GM21515 (cell line): ENCODE data around the gene SLC25A13.
"Not testable (repeated sequence)": the region's sequence is repeated elsewhere in the genome, so short reads cannot be mapped to it uniquely, and the experiment has no call there.

Source experiments
- ATAC-seq: cut with Tn5 transposase; IDR thresholded peaks from one replicate; pipeline ENCODE4 v1.9.1; 2021; ENCODE audit not compliant: unreplicated experiment

Gene SLC25A13

DNA sequence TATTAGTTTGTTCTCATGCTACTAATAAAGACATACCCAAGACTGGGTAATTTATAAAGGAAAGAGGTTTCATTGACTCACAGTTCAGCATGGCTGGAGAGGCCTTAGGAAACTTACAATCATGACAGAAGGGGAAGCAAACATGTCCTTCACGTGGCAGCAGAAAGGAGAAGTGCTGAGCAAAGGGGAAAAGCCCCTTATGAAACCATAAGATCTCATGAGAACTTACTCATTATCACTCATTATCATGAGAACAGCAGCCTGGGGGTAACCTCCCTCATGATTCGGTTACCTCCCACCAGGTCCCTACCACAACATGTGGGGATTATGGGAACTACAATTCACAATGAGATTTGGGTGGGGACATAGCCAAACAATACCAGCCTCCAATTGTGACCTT is 4.9 kb upstream of the SLC25A13 start:
- ATAC-seq: not testable (repeated sequence)

DNA sequence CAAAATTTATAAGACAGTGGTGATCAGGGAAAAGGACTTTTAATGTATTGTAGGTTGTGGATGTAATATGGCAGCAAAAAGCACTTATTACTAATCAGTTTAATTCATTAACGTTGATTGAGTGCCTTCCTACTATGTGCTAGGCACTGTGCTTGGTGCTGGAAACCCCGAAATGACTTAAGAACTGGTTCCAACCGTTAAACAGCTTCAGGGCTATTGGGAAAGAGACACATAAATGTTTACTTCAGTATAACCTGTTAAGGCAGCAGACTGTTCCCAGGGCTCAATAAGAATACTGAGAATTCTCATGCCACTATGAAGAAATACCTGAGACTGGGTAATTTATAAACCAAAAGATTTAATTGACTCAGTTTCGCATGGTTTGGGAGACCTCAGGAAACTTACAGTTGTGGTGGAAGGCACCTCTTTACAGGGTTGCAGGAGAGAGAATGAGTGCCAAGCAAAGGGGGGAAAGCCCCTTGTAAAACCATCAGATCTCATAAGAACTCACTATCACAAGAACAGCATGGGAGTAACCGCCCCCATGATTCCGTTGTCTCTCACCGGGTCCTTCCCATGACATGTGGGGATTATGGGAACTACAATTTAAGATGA is 1.1 kb upstream of the SLC25A13 start:
- ATAC-seq: no peak

DNA sequence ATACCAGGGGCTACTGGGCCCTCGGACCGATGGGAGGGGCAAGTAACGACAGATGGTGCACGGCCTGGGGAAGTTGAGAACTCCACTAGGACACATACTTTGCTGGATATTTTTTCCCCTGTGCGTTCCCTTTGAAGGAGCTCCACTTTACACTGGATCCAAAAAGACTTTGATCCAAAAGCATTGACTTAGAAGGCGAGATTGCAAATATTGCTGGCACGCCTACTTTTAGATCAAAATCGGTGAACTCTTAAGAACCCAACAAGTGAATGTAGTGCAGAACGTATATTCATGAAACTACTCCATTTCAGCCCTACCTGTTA is 436 bp upstream of the SLC25A13 start:
- no peak for ATAC-seq

DNA sequence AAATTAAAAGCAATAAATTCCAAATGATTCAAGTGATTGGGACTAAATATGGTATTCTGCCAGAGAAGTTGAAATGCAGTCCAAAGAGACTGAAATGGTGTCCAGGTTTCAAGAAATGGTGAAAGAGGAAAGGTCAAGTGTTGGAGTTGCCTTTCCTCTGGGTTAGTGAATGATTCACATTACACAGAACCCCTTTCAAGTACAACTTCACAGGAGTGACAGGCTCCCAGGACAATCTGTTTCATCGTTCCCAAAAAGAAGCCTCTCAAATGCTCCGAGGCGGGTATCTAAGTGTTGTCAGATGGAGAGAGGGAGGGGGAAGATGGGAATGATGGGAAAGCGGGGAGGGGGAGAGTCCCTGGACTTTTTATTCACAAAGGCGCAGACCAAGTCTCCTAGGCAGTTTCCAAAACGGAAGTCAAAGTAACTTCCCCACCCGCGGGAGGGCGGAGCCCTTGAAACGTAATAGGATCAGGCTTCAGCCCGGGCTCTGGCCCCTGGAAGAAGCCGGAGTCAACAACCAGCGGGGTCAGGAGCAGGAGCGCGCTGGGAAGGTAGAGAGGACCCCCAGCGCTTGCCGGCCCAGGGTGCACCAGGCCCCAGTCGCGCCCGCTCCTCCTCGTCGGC is 754 bp downstream of the SLC25A13 start:
- peak; percentile 54 for ATAC-seq

DNA sequence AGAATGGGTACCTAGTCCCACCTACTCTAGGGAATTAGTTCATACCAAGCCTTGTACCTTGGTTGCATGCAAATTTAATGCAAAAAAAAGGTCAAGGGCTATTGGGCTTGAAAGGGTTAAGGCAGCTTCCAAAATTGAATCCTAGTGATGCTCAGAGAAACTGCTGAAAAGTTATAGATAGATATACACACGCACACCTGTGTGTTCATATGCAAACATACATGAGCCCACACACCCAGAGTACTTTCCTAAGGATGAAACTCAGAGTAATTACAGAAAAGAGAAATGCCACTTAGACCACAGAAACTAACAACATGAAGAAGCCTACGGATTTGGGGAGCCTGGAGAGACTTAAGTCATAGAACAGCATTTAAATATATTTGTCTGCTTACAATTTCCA is 1.5 kb downstream of the SLC25A13 start:
- ATAC-seq: peak; percentile 26

DNA sequence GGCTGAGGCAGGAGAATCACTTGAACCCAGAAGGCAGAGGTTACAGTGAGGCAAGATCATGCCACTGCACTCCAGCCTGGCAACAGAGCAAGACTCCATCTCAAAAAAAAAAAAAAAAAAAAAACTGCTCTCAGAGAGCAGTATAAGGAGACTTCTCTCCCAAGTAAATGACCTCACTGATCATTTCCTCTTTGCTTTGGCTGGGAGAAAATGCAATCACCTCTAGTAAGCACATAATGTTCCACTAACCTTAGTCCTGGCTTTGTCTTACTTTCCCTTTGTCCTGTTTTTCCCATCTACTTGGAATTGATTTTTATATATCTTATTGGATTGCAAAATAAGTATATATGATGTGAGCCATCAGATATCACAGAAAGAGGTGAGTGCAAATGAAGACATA is 2.5 kb downstream of the SLC25A13 start:
- ATAC-seq: no peak

DNA sequence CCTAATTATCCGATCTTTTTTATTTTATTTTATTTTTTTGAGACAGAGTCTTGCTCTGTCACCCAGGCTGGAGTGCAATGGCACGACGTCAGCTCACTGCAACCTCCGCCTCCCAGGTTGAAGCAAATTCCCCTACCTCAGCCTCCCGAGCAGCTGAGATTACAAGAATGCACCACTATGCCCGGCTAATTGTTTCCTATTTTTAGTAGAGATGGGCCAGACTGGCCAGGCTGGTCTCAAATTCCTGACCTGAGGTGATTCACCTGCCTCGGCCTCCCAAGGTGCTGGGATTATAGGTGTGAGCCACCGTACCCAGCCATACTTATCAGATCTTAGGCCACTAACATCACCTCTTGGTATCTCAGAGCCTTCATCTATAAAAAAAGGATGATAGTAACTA is 4.9 kb downstream of the SLC25A13 start:
- ATAC-seq: no peak

DNA sequence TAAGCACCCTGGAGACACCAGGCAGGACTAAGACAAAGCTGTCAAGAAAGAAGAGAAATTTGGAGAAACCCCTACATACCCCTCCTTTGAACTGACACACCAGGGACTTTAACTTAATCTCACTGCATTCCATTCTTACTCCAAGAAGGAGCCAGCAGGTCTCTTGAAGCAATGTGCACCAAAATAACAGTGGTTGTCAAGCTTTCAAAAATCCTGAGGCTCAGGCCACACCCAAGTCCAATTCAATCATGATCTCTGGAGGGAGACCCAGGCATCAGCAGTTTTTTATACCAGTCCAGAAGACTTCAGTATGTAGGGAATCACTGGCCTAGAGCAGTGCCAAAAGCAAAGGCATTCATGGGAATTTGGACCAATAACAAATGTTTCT is 6.8 kb downstream of the SLC25A13 start:
- no peak for ATAC-seq

DNA sequence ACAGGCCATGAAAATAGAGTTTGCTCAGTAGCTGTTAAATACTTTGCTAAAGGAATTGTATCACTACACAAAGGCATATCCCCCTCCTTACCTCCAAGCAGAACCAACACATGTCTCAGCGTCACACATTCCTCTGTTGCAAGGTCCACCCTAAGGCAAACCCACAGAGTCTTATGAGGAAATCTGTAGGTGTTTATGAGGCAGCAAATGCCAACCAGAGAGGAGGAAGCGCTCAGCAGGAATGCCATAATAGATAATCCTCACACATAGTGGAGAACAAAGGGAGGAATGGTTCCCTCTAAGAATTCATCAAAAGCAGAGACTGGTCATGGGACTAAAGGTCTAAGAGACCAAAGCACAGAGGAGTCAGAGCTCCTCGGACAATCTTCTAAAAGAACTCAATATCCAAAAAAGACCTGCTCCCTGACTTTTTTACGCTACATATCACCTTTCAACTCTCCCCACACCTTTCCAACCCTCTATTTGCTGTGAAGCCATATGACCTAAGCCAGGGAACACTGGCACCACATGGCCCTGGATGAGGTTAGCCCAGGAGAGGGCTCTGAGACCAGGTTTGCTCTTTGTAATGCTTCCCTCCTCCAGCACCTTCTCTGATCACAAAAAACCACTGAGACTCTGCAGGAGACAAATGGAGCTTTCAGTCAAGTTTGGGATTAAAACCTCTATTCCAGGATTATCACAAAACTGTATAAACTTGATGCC is 7.3 kb downstream of the SLC25A13 start:
- no peak for ATAC-seq

DNA sequence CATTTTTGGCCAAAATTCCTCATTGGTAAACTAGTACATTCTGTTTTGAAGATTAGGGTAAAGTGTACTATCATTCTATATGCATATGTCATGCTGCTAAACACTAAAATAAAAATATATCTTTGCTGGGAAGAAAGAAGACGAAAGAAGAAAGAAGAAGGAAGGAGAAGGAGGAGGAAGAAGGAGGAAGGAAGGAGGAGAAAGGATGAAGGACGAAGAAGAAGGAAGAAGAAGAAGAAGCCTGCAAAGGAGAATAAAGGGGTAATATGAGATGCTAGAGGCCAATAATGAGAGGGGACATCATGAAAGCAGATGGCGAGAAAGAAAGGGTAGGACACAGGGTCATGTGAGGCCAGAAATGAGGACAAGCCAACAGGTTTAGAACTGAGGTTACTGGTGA is 8.0 kb downstream of the SLC25A13 start:
- no peak for ATAC-seq

DNA sequence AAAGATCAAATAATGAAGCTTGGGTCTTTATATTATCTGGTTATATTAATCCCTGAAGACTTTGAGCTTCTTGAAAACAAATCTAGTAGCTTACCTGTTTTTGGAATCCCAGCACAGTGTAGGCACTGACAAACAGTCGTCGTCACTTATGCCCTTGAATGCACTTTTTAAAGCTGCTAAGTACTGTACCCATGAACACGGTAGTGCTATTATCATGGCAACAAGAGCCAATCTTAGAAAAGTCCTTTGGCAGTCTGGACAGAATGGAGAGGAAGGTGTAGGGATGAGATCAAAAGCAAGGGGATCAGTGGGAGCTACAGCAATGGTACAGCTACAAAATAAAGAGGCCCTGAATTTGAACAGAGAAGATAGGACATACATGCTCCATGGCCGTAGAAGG is 9.4 kb downstream of the SLC25A13 start:
- no peak for ATAC-seq

DNA sequence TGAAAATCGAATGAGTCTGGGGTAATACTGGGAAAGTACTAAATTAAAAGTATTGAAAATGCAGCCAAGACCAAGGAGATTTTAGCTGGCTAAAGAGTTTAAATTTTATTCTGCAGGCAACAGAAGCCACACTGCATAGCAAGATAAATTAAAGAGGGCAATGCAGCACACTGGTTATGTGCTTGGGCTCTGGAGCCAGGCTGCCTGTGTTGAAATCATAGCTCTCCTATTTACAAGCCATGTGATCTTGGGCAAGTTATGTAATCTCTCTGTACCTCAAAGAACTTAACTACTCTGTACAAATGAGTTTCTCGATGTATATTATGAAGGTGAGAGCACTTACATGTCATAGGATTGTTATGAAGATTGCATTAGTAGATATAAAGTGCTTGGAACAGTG is 9.9 kb downstream of the SLC25A13 start:
- no peak for ATAC-seq

DNA sequence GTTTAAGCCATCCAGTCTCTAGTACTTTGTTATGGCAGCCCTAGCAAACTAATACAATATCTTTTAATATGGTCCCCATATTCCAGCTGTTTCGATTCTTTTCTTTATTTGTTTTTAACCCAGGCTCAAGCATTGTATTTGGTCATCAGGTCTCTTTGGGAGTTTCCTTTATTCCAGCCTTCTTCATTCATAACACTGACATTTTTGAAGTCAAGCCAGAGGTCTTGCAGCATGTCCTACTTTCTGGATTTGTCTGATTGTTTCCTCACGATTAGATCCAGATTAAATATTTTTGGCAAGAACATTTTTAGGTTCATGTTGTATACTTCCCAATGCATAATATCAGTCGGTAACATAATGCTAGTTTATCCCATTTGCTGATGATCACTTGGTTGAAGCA is 11.8 kb downstream of the SLC25A13 start:
- no peak for ATAC-seq

DNA sequence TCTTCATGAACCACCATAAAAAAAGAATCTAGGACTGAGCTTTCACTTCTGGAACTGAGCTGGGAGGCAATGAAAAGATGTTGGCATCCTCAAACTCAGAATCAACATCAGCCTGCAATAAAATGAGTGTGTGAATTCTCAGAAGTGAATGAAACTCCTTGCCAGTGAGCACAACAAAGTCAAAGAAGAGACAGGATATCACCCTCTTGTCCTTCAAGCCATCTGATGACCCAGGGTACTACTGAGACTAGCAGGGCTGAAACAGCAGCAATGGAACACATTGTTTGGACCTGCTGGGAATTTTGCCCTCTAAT is 13.0 kb downstream of the SLC25A13 start:
- no peak for ATAC-seq

DNA sequence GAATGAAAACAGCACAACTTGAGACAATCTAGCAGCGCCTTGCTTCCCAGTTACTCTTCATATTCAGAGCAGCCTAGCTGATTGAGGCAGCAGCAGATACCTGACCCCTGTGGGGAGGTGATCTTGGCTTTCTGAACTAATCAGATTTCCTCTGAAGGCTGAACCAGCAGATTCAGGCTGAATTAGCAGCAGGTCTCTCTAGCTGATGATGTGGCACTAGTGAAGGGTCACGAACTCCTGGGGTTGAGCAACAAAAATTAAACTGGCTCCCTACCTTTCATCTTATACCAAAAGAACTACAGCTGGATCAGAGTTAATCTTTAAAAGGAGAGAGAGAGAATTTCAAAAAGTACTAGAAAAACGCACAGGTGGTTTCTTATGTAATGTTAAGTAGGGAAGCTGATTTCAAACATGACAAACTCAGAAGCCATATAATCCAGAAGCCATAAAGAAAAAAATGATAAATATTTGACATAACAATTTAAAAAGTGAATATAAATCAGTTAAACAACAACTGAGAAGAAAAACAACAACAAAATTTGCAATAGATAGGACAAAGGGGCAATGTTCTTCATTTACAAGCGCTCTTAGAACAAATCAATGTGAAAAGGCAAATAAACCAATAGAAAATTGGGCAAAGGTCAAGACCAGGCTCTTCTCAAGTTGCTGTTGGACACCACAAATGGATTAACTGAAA is 13.5 kb downstream of the SLC25A13 start:
- ATAC-seq: no peak

DNA sequence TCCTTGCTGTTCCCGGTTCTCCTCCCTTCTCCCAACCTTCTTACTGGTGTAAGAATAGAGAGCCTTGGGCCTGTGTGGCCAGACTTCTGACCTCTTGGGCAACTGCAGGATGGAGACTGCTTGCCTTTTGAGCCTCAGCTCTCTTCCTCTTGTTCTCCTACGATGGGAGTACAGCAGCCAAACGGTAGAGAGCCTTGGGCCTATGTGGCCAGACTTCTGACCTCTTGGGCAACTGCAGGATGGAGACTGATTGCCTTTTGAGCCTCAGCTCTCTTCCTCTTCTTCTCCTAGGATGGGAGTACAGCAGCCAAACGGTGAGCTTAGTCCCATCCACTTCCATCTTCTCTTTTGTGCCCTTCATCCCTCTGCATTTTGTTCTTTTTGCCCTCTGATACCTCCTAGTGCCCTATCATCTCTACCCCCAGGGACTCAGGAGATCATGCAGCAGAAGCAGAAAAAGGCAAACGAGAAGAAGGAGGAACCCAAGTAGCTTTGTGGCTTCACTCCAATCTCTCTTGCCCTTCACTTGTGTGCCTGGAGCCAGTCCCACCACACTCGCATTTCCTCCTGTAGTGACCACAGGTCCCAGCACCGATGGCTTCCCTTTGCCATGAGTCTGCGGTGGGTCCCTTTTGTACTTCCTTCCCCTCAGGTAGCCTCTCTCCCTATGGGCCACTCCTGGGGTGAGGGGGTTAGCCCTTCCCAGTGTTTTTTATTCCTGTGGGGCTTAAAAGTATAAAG is 15.3 kb downstream of the SLC25A13 start:
- ATAC-seq: no peak

DNA sequence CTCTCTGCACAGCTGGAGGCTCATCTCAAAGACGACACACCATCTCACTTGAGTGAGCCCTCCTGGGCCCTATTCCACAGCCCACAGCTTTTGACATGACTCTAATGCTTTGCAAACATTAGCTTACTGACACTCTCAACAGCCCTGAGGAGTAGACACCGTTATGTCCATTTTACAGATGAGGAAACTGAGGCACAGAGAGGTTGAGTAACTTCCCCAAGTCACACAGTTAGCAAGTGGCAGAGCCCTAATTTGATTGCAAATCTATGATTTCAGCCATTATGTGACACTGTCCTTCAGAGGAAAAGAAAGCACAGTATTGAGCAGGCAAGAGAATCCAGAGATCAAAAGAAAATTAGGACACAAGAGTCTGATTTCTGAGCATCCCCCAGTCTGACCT is 16.0 kb downstream of the SLC25A13 start:
- ATAC-seq: no peak

DNA sequence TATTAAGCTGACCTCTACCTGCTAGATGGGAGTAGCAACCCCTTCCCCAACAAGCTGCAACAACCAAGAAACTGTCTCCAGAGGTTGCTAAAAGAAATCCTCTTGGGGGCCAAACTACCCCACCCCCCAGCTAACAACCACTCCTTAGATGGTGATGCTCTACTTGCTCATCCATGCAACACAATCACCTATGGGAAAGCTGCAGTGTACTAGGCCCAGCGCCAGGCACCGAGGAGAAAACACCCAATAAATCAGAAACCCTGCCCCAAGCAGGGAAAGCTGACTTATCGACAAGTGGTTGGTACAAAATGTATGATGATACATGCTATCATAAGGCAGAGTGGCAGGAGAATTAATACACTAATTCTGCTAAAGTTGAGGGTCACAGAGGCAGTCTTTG is 17.3 kb downstream of the SLC25A13 start:
- no peak for ATAC-seq

DNA sequence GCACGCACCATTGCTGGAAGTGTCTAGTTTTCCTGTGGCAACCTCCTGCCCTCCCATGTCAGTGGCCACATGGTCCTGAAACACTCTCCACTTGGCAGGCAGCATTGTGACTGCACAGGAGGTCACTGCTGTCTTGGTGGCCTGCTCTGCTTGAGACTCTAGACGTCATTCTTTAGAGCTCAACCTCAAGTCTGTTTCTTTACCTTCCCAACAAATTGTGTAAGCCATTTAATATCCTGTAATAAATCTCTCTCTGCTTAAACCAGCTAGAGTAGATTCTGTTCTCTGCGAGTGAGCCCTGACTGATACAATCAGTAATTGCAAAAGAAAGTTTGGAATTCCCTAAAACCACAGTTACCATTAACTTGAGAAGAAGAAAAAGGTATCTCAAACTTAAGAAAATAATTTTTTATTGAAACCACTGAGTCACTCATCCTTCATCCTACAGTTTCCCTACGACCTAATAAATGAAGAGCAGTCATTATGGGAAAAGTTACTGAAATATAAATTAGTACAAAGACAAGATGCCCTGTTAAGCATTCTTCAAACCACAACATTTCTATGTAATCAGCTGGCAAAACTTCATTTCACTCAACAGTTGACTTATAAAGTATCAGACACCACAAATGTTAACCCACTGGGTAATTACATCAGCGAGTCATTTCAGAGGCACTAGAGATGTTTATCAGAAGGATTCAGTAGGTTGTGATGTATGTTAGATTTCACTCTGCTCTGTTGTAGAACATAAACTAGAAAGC is 18.0 kb downstream of the SLC25A13 start:
- no peak for ATAC-seq

DNA sequence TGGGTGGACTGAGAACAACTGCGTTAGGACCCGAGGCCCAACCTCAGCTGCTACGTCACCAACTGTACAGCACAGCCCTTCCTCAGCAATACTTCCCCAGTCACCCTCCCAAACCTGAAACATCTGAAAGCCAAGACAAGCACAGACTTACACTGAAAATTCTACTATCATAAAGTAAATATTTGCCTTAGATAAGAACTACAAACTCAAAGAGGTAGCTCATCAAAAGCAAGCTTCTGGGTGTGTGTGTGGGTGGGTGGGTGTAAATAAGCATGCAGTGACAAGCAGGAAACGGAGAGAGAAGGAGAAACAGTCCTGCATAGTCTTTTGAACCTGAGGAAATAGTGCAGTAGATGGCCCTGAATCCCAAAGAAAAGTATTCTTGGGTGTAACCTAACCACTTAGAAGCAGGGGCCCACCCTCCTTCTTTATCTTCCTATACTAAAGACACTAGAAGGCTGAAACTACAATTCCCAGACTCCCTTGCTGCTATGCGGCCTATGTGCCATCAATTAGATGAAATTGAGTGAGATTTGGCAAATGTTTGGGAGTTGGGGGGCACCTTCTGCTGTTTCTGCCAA is 18.7 kb downstream of the SLC25A13 start:
- no peak for ATAC-seq

DNA sequence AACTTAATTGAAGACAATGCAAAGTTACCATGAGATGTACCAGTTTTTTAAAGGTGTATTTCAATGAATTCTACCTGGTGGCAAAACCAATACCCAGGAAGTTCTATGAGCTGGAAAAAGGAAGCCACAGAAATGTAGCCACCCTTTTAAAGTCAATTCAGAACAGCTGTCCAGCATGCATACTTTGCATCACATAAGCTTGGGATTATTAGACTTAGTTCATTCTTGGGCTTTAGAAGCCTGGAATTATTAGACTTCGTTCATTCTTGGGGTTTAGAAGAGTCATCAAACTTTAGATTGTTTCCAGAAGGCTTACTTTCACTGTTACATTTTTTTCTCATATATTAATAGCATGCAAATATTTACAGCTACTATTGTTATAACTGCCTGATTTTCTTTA is 20.9 kb downstream of the SLC25A13 start:
- no peak for ATAC-seq
